Stimulated activated CD8-positive, alpha-beta memory T cell treated with anti-CD3 and anti-CD28 coated beads, Interleukin-12 subunit alpha, Interleukin-12 subunit beta, amount 100 ng/mL, for 24 hours (primary cell): ENCODE results near the gene PRKCB.

Experiments
- DNase-seq: peaks from one replicate; pipeline ENCODE4 v3.0.0-alpha.2; 2020; ENCODE audit errors: extremely low read depth

PRKCB gene

GRCh38 chr16:23941963-23942564 lies 106.3 kb downstream of the PRKCB start:
- DNase-seq, result no peak

- DNase-seq, result no peak
These were observed 107.8 kb downstream of the PRKCB start for GRCh38 chr16:23943604-23944003.

GRCh38 chr16:23944381-23944780 lies 108.6 kb downstream of the PRKCB start:
- DNase-seq, result no peak

GRCh38 chr16:23945243-23945642 lies 109.5 kb downstream of the PRKCB start:
- DNase-seq, result no peak

GRCh38 chr16:23947838-23948237 lies 112.1 kb downstream of the PRKCB start:
- no peak for DNase-seq

GRCh38 chr16:23948949-23949411 lies 113.2 kb downstream of the PRKCB start:
- no peak for DNase-seq

- DNase-seq, result no peak
These were observed 114.0 kb downstream of the PRKCB start for GRCh38 chr16:23949630-23950290.

GRCh38 chr16:23950291-23950894 lies 114.6 kb downstream of the PRKCB start:
- DNase-seq, result no peak

GRCh38 chr16:23950898-23951297 lies 115.1 kb downstream of the PRKCB start:
- no peak for DNase-seq

- no peak for DNase-seq
These were observed 116.6 kb downstream of the PRKCB start for GRCh38 chr16:23952128-23952970.

GRCh38 chr16:23952971-23953300 lies 117.2 kb downstream of the PRKCB start:
- DNase-seq, result no peak

GRCh38 chr16:23953476-23953875 lies 117.7 kb downstream of the PRKCB start:
- no peak for DNase-seq

GRCh38 chr16:23955088-23955487 lies 119.3 kb downstream of the PRKCB start:
- no peak for DNase-seq

GRCh38 chr16:23957287-23957686 lies 121.5 kb downstream of the PRKCB start:
- DNase-seq, result no peak

GRCh38 chr16:23959072-23959751 lies 123.4 kb downstream of the PRKCB start:
- no peak for DNase-seq

- DNase-seq, result no peak
These were observed 123.9 kb downstream of the PRKCB start for GRCh38 chr16:23959752-23960072.

GRCh38 chr16:23960081-23960885 lies 124.5 kb downstream of the PRKCB start:
- no peak for DNase-seq

GRCh38 chr16:23962001-23962400 lies 126.2 kb downstream of the PRKCB start:
- DNase-seq, result peak; percentile 41

GRCh38 chr16:23964136-23964535 lies 128.4 kb downstream of the PRKCB start:
- no peak for DNase-seq

GRCh38 chr16:23965137-23965733 lies 129.5 kb downstream of the PRKCB start:
- no peak for DNase-seq
